HUES6 (cell line): ENCODE data around the gene HES2.

Experiments
- H3K27ac ChIP-seq: 2 replicates; pipeline ENCODE4 v1.7.0; 2013; ENCODE audit warnings: low read depth, mild to moderate bottlenecking, low read length, inconsistent platforms
- H3K27me3 ChIP-seq: 2 replicates; pipeline ENCODE4 v1.6.1; 2013; ENCODE audit warnings: low read length; ENCODE audit not compliant: control insufficient read depth, insufficient read depth
- H3K36me3 ChIP-seq: 2 replicates; pipeline ENCODE4 v1.6.1; 2013; ENCODE audit warnings: low read length; ENCODE audit not compliant: control insufficient read depth, insufficient read depth
- H3K4me1 ChIP-seq: 2 replicates; pipeline ENCODE4 v1.6.1; 2013; ENCODE audit warnings: low read length; ENCODE audit not compliant: control insufficient read depth, insufficient read depth
- H3K4me3 ChIP-seq: 2 replicates; pipeline ENCODE4 v1.5.1; 2013; ENCODE audit warnings: low read depth, low read length
- H3K9ac ChIP-seq: one replicate; pipeline ENCODE4 v1.6.1; 2013; ENCODE audit warnings: mild to moderate bottlenecking, low read length
- H3K9me3 ChIP-seq: 2 replicates; pipeline ENCODE4 v1.6.1; 2013; ENCODE audit warnings: low read depth, low read length; ENCODE audit not compliant: control insufficient read depth, insufficient read depth

Gene HES2

GRCh38 chr1:6424000-6424565 lies 4.4 kb upstream of the HES2 start:
- Histone ChIP-seq H3K4me3 (peak overlapping the region; percentile 37), H3K27ac (no peak overlapping the region)

GRCh38 chr1:6423321-6423999 lies 3.7 kb upstream of the HES2 start:
- peaks cover 97% of the 10 kb centered on the region for H3K27me3 ChIP-seq
- peaks cover 15% of the 10 kb centered on the region for H3K4me1 ChIP-seq
- H3K9ac ChIP-seq, result no peak overlapping the region
- no peaks in the 10 kb centered on the region for H3K9me3 ChIP-seq
- peak overlapping the region; percentile 37 for H3K4me3 ChIP-seq
- H3K27ac ChIP-seq, result no peak overlapping the region
- no peaks in the 10 kb centered on the region for H3K36me3 ChIP-seq

More at GRCh38 chr1:6424000-6424565, 4.4 kb upstream of the HES2 start:
- no peaks in the 10 kb centered on the region for H3K9me3 ChIP-seq
- peaks cover 91% of the 10 kb centered on the region for H3K27me3 ChIP-seq
- H3K36me3 ChIP-seq, result no peaks in the 10 kb centered on the region
- peaks cover 15% of the 10 kb centered on the region for H3K4me1 ChIP-seq
- no peak overlapping the region for H3K9ac ChIP-seq

- H3K9ac ChIP-seq, result no peak overlapping the region
- no peaks in the 10 kb centered on the region for H3K9me3 ChIP-seq
- H3K27ac ChIP-seq, result no peak overlapping the region
- no peak overlapping the region for H3K4me3 ChIP-seq
- no peaks in the 10 kb centered on the region for H3K36me3 ChIP-seq
- H3K27me3 ChIP-seq, result peaks cover 99% of the 10 kb centered on the region
- H3K4me1 ChIP-seq, result peaks cover 11% of the 10 kb centered on the region
Measured at GRCh38 chr1:6421266-6421665, 1.5 kb upstream of the HES2 start.

GRCh38 chr1:6420454-6421042 lies 829 bp upstream of the HES2 start:
- Histone ChIP-seq H3K27me3 (peaks cover 99% of the 10 kb centered on the region), H3K9me3 (no peaks in the 10 kb centered on the region), H3K4me1 (peaks cover 15% of the 10 kb centered on the region), H3K9ac (no peak overlapping the region), H3K4me3 (peak overlapping the region; percentile 54), H3K36me3 (no peaks in the 10 kb centered on the region), H3K27ac (no peak overlapping the region)

- peaks cover 99% of the 10 kb centered on the region for H3K27me3 ChIP-seq
- peak overlapping the region; percentile 54 for H3K4me3 ChIP-seq
- H3K9ac ChIP-seq, result no peak overlapping the region
- peaks cover 27% of the 10 kb centered on the region for H3K4me1 ChIP-seq
- H3K9me3 ChIP-seq, result no peaks in the 10 kb centered on the region
- H3K36me3 ChIP-seq, result no peaks in the 10 kb centered on the region
- H3K27ac ChIP-seq, result no peak overlapping the region
Measured at GRCh38 chr1:6419397-6419803, 319 bp downstream of the HES2 start.

GRCh38 chr1:6418668-6419396 lies 887 bp downstream of the HES2 start:
- H3K4me1 ChIP-seq, result peaks cover 30% of the 10 kb centered on the region
- H3K4me3 ChIP-seq, result peak overlapping the region; percentile 54
- H3K36me3 ChIP-seq, result no peaks in the 10 kb centered on the region
- H3K27ac ChIP-seq, result no peak overlapping the region
- no peaks in the 10 kb centered on the region for H3K9me3 ChIP-seq
- no peak overlapping the region for H3K9ac ChIP-seq
- peaks cover 98% of the 10 kb centered on the region for H3K27me3 ChIP-seq

GRCh38 chr1:6417961-6418667 lies 1.6 kb downstream of the HES2 start:
- Histone ChIP-seq H3K36me3 (no peaks in the 10 kb centered on the region), H3K27me3 (peaks cover 98% of the 10 kb centered on the region), H3K9ac (no peak overlapping the region), H3K4me1 (peaks cover 30% of the 10 kb centered on the region), H3K27ac (no peak overlapping the region), H3K9me3 (no peaks in the 10 kb centered on the region), H3K4me3 (no peak overlapping the region)

GRCh38 chr1:6416906-6417305 lies 2.8 kb downstream of the HES2 start:
- Histone ChIP-seq H3K27me3 (peaks cover 91% of the 10 kb centered on the region), H3K9me3 (no peaks in the 10 kb centered on the region), H3K4me1 (peaks cover 30% of the 10 kb centered on the region), H3K36me3 (no peaks in the 10 kb centered on the region), H3K9ac (no peak overlapping the region), H3K27ac (no peak overlapping the region), H3K4me3 (no peak overlapping the region)

- peaks cover 30% of the 10 kb centered on the region for H3K4me1 ChIP-seq
- no peak overlapping the region for H3K27ac ChIP-seq
- H3K9ac ChIP-seq, result no peak overlapping the region
- H3K27me3 ChIP-seq, result peaks cover 88% of the 10 kb centered on the region
- H3K9me3 ChIP-seq, result no peaks in the 10 kb centered on the region
- H3K36me3 ChIP-seq, result no peaks in the 10 kb centered on the region
- no peak overlapping the region for H3K4me3 ChIP-seq
Measured at GRCh38 chr1:6416295-6416656, 3.4 kb downstream of the HES2 start.

GRCh38 chr1:6414881-6415626 lies 4.7 kb downstream of the HES2 start:
- H3K27me3 ChIP-seq, result peaks cover 77% of the 10 kb centered on the region

More at GRCh38 chr1:6414881-6415626, 4.7 kb downstream of the HES2 start:
- no peak overlapping the region for H3K27ac ChIP-seq
- H3K36me3 ChIP-seq, result no peaks in the 10 kb centered on the region
- no peaks in the 10 kb centered on the region for H3K9me3 ChIP-seq
- peak overlapping the region; percentile 20; the same call in 1 of the 2 replicates for H3K4me3 ChIP-seq
- peaks cover 24% of the 10 kb centered on the region for H3K4me1 ChIP-seq
- H3K9ac ChIP-seq, result peak overlapping the region; percentile 63
